ENCODE data around the gene GRK5.

GRK5 gene

DNA sequence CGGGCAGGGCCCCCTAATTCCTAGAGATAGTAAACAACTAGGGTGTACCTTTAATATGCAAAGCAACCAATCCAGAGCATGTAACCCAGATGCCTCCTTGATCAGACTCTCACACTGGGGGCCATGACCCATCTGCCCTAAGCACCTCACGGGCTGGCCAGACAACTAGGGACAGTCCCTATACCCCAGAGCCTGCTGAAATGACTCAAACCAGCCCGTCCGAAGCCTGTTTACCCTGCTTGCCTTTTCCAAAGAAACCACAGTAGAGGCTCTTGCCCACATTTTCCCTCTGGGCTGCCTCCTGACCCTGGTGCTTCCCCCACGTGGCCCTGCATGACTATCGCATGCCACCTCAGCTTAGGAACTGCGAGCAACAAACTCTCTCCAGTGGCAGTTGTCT is 288.9 kb downstream of the GRK5 start:
- Histone ChIP-seq H3K36me3 (ENCODE audit: control insufficient read depth, insufficient read depth, low read length) (no peaks in the 10 kb centered on the region), H3K4me1 (ENCODE audit: control insufficient read depth, insufficient read depth, low read length) (peaks cover 2% of the 10 kb centered on the region), H3K4me3 (ENCODE audit: low read depth, low read length) (no peak overlapping the region), H3K9me3 (ENCODE audit: control insufficient read depth, insufficient read depth, low read length) (no peaks in the 10 kb centered on the region), H3K27me3 (ENCODE audit: control insufficient read depth, insufficient read depth, low read length) (no peaks in the 10 kb centered on the region), H3K9ac (ENCODE audit: low read depth, low read length) (peak overlapping the region; percentile 47)

DNA sequence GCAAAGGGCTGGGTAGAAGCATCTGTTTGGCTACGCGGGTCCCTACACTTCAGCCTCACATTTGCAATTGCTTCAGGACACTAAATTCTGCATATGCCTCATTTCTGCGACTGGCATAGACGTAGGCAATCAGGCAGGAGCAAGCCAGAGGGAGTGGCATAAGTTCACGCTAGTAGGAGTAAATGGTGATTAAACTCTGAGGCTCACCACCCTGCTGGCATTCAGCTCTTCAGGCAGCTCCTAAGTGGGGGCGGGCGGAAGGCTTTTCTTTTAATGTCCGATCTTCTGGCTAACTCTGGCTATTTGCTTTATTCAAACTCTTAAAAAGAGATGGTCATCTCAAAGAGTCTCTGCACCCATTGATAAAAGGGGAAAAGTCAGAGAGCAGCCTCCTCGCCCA is 289.9 kb downstream of the GRK5 start:
- no peak overlapping the region for H3K4me3 ChIP-seq (ENCODE audit: low read depth, low read length)
- no peaks in the 10 kb centered on the region for H3K9me3 ChIP-seq (ENCODE audit: control insufficient read depth, insufficient read depth, low read length)
- peaks cover 2% of the 10 kb centered on the region for H3K4me1 ChIP-seq (ENCODE audit: control insufficient read depth, insufficient read depth, low read length)

DNA sequence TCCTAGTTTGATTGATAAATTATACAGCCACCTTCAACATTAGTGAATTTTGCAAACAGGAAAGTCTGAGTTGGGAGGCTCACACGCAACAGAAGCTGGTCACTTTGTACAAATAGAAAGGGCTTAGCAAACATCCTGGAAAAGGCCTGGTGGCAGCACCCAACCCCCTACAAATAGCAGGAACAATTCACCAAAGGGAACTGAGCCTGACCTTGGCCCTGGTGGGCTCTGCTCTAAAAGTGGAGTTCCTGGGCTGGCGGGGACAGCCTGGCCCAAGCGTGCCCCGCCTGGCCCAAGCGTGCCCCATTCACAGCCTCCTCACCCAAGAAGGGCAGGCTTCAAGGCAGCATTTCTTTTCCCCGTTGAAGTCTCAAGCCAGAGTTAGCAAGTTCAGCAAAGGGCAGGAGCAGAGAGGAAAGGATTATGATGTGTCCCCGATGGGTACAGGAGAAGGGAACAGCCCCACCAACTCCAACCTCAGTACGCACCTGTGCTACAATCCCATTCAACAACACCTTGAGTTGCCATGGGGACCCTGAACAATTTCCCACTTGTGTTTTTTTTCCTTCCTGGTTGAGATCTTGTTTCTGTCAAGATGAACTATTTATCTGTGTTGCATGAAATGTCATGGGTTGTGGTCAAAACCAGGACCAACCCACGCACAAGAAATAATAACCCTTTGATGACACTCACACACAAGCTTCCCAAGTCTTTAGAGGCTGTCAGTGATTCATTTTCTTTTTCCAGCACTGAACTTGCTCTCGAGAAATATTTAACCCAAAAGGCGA is 291.7 kb downstream of the GRK5 start:
- Histone ChIP-seq H3K36me3 (ENCODE audit: control insufficient read depth, insufficient read depth, low read length) (no peaks in the 10 kb centered on the region), H3K4me1 (ENCODE audit: control insufficient read depth, insufficient read depth, low read length) (peaks cover 2% of the 10 kb centered on the region), H3K9ac (ENCODE audit: low read depth, low read length) (no peak overlapping the region), H3K9me3 (ENCODE audit: control insufficient read depth, insufficient read depth, low read length) (no peaks in the 10 kb centered on the region), H3K4me3 (ENCODE audit: low read depth, low read length) (no peak overlapping the region), H3K27me3 (ENCODE audit: control insufficient read depth, insufficient read depth, low read length) (no peaks in the 10 kb centered on the region)

More for the DNA sequence above, 289.9 kb downstream of the GRK5 start:
- Histone ChIP-seq H3K27me3 (ENCODE audit: control insufficient read depth, insufficient read depth, low read length) (no peaks in the 10 kb centered on the region), H3K9ac (ENCODE audit: low read depth, low read length) (no peak overlapping the region), H3K36me3 (ENCODE audit: control insufficient read depth, insufficient read depth, low read length) (no peaks in the 10 kb centered on the region)

GRCh38 chr10:119499677-119500002 is 292.3 kb downstream of the GRK5 start:
- Histone ChIP-seq H3K9ac (ENCODE audit: low read depth, low read length) (no peak overlapping the region), H3K9me3 (ENCODE audit: control insufficient read depth, insufficient read depth, low read length) (no peaks in the 10 kb centered on the region), H3K36me3 (ENCODE audit: control insufficient read depth, insufficient read depth, low read length) (peaks cover under 1% of the 10 kb centered on the region), H3K4me3 (ENCODE audit: low read depth, low read length) (no peak overlapping the region), H3K4me1 (ENCODE audit: control insufficient read depth, insufficient read depth, low read length) (peaks cover 2% of the 10 kb centered on the region), H3K27me3 (ENCODE audit: control insufficient read depth, insufficient read depth, low read length) (no peaks in the 10 kb centered on the region)

DNA sequence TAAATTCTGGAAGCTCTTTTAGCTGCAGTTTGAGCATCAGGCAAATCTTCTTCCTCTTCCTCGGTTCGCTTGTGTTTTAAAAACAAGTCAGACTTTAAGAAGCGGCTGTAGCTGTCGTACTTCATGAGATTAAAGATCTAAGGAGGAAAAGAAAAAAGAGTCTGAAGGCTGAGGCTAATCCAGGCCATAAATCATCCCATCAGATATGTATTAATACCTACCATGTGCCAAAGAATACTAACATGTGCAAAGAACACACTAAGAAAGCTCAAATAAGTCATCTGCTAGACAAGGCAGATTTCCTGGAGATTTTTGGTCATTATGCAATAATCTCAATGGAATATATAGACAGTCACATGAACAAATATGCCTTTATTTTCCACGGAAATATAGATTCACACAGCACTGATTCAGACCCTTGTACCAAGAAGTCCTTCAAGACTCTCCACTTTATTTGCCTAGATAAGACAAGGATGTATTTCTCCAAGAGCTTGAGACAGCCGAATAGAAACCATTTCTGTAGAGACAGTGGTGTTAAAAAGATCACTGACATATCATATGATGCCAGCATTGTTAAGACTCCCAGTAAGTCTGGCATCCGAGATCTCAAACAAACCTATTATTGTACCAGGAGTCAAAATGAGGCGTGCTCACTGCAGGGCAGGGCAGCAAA is 292.9 kb downstream of the GRK5 start:
- no peaks in the 10 kb centered on the region for H3K27me3 ChIP-seq (ENCODE audit: control insufficient read depth, insufficient read depth, low read length)
- H3K36me3 ChIP-seq (ENCODE audit: control insufficient read depth, insufficient read depth, low read length), result peaks cover 2% of the 10 kb centered on the region
- H3K9me3 ChIP-seq (ENCODE audit: control insufficient read depth, insufficient read depth, low read length), result no peaks in the 10 kb centered on the region
- peaks cover 2% of the 10 kb centered on the region for H3K4me1 ChIP-seq (ENCODE audit: control insufficient read depth, insufficient read depth, low read length)
- H3K9ac ChIP-seq (ENCODE audit: low read depth, low read length), result no peak overlapping the region
- no peak overlapping the region for H3K4me3 ChIP-seq (ENCODE audit: low read depth, low read length)

DNA sequence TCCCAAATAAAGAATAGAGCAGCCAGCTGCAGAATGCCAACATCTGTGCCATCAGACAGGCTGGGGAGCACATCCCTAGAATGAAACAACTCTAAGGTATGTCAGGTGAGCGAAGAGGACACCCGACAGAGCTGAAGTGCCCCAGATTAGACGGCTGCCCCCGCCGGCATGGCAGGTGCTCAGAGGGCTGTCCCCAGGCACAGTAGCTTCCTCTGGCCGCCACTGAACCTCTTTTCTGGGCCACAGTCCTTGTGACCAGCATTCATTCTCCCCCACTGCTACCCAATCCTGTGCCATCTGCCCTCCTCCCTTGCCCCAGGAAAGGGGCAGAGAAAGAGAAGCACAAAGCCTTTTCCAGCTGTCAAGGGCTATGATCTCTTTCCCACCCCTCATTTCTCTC is 293.4 kb downstream of the GRK5 start:
- H3K4me1 ChIP-seq (ENCODE audit: control insufficient read depth, insufficient read depth, low read length), result peaks cover 2% of the 10 kb centered on the region
- H3K4me3 ChIP-seq (ENCODE audit: low read depth, low read length), result no peak overlapping the region

DNA sequence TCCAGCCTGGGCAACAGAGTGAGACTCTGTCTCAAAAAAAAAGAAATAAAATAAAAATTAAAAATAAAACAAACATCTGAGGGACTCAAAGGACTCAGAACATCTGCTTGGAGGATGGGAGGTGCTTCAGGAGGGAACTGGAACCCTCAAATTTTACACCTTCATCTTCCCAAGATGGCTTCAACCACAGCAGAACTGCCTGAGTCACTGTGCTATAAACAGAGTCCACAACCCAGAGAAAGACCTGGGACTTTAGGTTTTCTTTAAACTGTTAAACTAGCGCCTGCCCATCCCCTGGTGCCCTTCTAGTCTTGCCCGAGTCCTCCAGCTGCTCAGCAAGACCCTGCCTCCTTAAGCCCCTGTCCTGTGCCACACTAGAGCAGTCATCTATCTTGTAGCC is 294.3 kb downstream of the GRK5 start:
- no peaks in the 10 kb centered on the region for H3K4me1 ChIP-seq (ENCODE audit: control insufficient read depth, insufficient read depth, low read length)
- no peak overlapping the region for H3K9ac ChIP-seq (ENCODE audit: low read depth, low read length)
- H3K4me3 ChIP-seq (ENCODE audit: low read depth, low read length), result no peak overlapping the region
- no peaks in the 10 kb centered on the region for H3K9me3 ChIP-seq (ENCODE audit: control insufficient read depth, insufficient read depth, low read length)
- H3K27me3 ChIP-seq (ENCODE audit: control insufficient read depth, insufficient read depth, low read length), result no peaks in the 10 kb centered on the region
- H3K36me3 ChIP-seq (ENCODE audit: control insufficient read depth, insufficient read depth, low read length), result peaks cover 2% of the 10 kb centered on the region

More for the DNA sequence above, 293.4 kb downstream of the GRK5 start:
- Histone ChIP-seq H3K27me3 (ENCODE audit: control insufficient read depth, insufficient read depth, low read length) (no peaks in the 10 kb centered on the region), H3K9me3 (ENCODE audit: control insufficient read depth, insufficient read depth, low read length) (no peaks in the 10 kb centered on the region), H3K36me3 (ENCODE audit: control insufficient read depth, insufficient read depth, low read length) (peaks cover 2% of the 10 kb centered on the region), H3K9ac (ENCODE audit: low read depth, low read length) (no peak overlapping the region)

DNA sequence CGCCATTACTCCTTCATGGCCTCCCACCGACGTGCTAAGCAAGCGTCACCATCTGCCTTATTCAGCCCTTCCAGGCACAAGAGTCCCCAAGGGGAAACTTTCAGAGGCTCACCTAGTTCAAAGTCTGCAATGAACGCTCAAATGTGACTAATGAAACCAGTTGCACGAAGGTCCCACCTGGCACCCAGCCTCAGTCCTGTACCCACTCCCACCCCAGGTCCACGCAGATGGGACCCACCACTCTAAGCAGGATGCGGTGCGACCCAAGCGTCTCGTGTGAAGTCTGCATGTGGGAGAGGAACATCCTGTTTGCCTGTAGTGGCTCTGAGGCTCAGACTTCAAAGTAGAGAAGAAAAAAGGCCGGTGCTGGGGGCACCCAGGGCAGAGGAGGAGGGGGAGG is 294.8 kb downstream of the GRK5 start:
- no peaks in the 10 kb centered on the region for H3K4me1 ChIP-seq (ENCODE audit: control insufficient read depth, insufficient read depth, low read length)
- H3K9me3 ChIP-seq (ENCODE audit: control insufficient read depth, insufficient read depth, low read length), result no peaks in the 10 kb centered on the region
- no peak overlapping the region for H3K4me3 ChIP-seq (ENCODE audit: low read depth, low read length)
- no peaks in the 10 kb centered on the region for H3K27me3 ChIP-seq (ENCODE audit: control insufficient read depth, insufficient read depth, low read length)
- H3K36me3 ChIP-seq (ENCODE audit: control insufficient read depth, insufficient read depth, low read length), result peaks cover 2% of the 10 kb centered on the region
- no peak overlapping the region for H3K9ac ChIP-seq (ENCODE audit: low read depth, low read length)

GRCh38 chr10:119502618-119503155 is 295.3 kb downstream of the GRK5 start:
- H3K4me3 ChIP-seq (ENCODE audit: low read depth, low read length), result no peak overlapping the region
- H3K27me3 ChIP-seq (ENCODE audit: control insufficient read depth, insufficient read depth, low read length), result no peaks in the 10 kb centered on the region
- H3K4me1 ChIP-seq (ENCODE audit: control insufficient read depth, insufficient read depth, low read length), result no peaks in the 10 kb centered on the region
- peaks cover 2% of the 10 kb centered on the region for H3K36me3 ChIP-seq (ENCODE audit: control insufficient read depth, insufficient read depth, low read length)
- H3K9me3 ChIP-seq (ENCODE audit: control insufficient read depth, insufficient read depth, low read length), result no peaks in the 10 kb centered on the region
- H3K9ac ChIP-seq (ENCODE audit: low read depth, low read length), result no peak overlapping the region

DNA sequence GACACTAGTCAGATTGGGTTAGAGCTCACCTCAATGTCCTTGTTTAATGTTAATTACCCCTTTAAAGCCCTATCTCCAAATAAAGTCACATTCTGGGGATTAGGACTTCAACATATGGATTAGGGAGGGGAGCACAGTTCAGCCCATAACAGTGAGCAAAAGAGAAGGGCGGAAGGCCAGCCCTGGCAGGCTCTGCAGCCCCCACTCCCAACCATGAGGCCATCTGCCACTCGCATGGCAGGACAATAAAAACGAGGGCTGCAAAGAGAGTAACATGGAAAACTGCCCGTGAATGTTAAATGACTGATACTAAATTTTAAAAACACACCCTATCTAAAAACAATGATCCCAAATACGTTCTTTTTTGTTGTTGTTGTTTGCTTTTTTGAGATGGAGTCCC is 296.4 kb downstream of the GRK5 start:
- Histone ChIP-seq H3K4me1 (ENCODE audit: control insufficient read depth, insufficient read depth, low read length) (no peaks in the 10 kb centered on the region), H3K4me3 (ENCODE audit: low read depth, low read length) (no peak overlapping the region), H3K27me3 (ENCODE audit: control insufficient read depth, insufficient read depth, low read length) (no peaks in the 10 kb centered on the region), H3K36me3 (ENCODE audit: control insufficient read depth, insufficient read depth, low read length) (peaks cover 2% of the 10 kb centered on the region), H3K9me3 (ENCODE audit: control insufficient read depth, insufficient read depth, low read length) (no peaks in the 10 kb centered on the region), H3K9ac (ENCODE audit: low read depth, low read length) (no peak overlapping the region)

- Histone ChIP-seq H3K27me3 (ENCODE audit: control insufficient read depth, insufficient read depth, low read length) (no peaks in the 10 kb centered on the region), H3K4me3 (ENCODE audit: low read depth, low read length) (no peak overlapping the region), H3K9me3 (ENCODE audit: control insufficient read depth, insufficient read depth, low read length) (no peaks in the 10 kb centered on the region), H3K9ac (ENCODE audit: low read depth, low read length) (no peak overlapping the region), H3K4me1 (ENCODE audit: control insufficient read depth, insufficient read depth, low read length) (no peaks in the 10 kb centered on the region), H3K36me3 (ENCODE audit: control insufficient read depth, insufficient read depth, low read length) (peaks cover 2% of the 10 kb centered on the region)
Observed at GRCh38 chr10:119504651-119505050, 297.3 kb downstream of the GRK5 start.

GRCh38 chr10:119505131-119505551 is 297.8 kb downstream of the GRK5 start:
- Histone ChIP-seq H3K9ac (ENCODE audit: low read depth, low read length) (no peak overlapping the region), H3K4me1 (ENCODE audit: control insufficient read depth, insufficient read depth, low read length) (no peaks in the 10 kb centered on the region)

More at GRCh38 chr10:119505131-119505551, 297.8 kb downstream of the GRK5 start:
- H3K4me3 ChIP-seq (ENCODE audit: low read depth, low read length), result no peak overlapping the region
- no peaks in the 10 kb centered on the region for H3K27me3 ChIP-seq (ENCODE audit: control insufficient read depth, insufficient read depth, low read length)
- no peaks in the 10 kb centered on the region for H3K9me3 ChIP-seq (ENCODE audit: control insufficient read depth, insufficient read depth, low read length)
- H3K36me3 ChIP-seq (ENCODE audit: control insufficient read depth, insufficient read depth, low read length), result peaks cover 2% of the 10 kb centered on the region
